CD4-positive, alpha-beta memory T cell (primary cell): Measurements from ENCODE around the gene AQP7. TPM values are rescaled to one million over a fixed set of nuclear protein-coding genes. Genes with fewer than 3 reads are reported as not detected.
"Not testable (repeated sequence)": the region's sequence is repeated elsewhere in the genome, so short reads cannot be mapped to it uniquely, and the experiment has no call there.

Experiments used
- CTCF ChIA-PET: fragments of 350-600 bp; sonication (Branson Sonifier 250); formaldehyde crosslinking; loops from one replicate; lab custom pipeline; 2021; ENCODE audit warnings: inconsistent platforms; ENCODE audit not compliant: partially characterized antibody; lab: Charles Lee
- POLR2A ChIA-PET: fragments of 350-600 bp; sonication (Branson Sonifier 250); formaldehyde crosslinking; loops from one replicate; lab custom pipeline; 2021; ENCODE audit not compliant: partially characterized antibody; lab: Charles Lee
- DNase-seq, 5 donors: peaks; one replicate each; pipeline versions ENCODE4 v3.0.0 to v3.0.0-alpha.2; 2020 to 2022; ENCODE audit warnings: mixed read lengths in 1 of 5
- H3K27ac ChIP-seq: one replicate; pipeline ENCODE4 v1.7.0; 2013; ENCODE audit warnings: low read depth, low read length
- H3K27me3 ChIP-seq: 2 replicates; pipeline ENCODE4 v1.7.0; 2013; ENCODE audit warnings: mild to moderate bottlenecking, low read length, moderate library complexity; ENCODE audit not compliant: insufficient read depth
- H3K36me3 ChIP-seq: 2 replicates; pipeline ENCODE4 v1.7.0; 2013; ENCODE audit warnings: mild to moderate bottlenecking, low read length, moderate library complexity; ENCODE audit not compliant: insufficient read depth
- H3K4me1 ChIP-seq: 2 replicates; pipeline ENCODE4 v1.7.0; 2013; ENCODE audit warnings: mild to moderate bottlenecking, low read length, moderate library complexity; ENCODE audit not compliant: insufficient read depth
- H3K4me3 ChIP-seq, 2 donors: one replicate each; pipeline ENCODE4 v1.7.0; 2013; ENCODE audit warnings: low read length in 2 of 2, mild to moderate bottlenecking in 1 of 2
- H3K9me3 ChIP-seq, 2 donors: one replicate each; pipeline ENCODE4 v1.7.0; 2013; ENCODE audit warnings: low read length in 2 of 2, control low read depth in 1 of 2; ENCODE audit not compliant: control insufficient read depth in 1 of 2
- H3K27ac Mint-ChIP-seq, 7 donors: one replicate each; pipeline ENCODE4 v1.8.0; 2020 to 2021; ENCODE audit warnings: mixed read lengths in 7 of 7, mild to moderate bottlenecking in 6 of 7, inconsistent platforms in 3 of 7, moderate library complexity in 3 of 7
- H3K27me3 Mint-ChIP-seq, 2 donors: one replicate each; pipeline ENCODE4 v1.8.0; 2020 to 2021; ENCODE audit warnings: mixed read lengths in 2 of 2
- H3K36me3 Mint-ChIP-seq, 2 donors: one replicate each; pipeline ENCODE4 v1.8.0; 2020 to 2021; ENCODE audit warnings: mixed read lengths in 2 of 2, inconsistent platforms in 1 of 2, mild to moderate bottlenecking in 1 of 2
- H3K4me1 Mint-ChIP-seq, 4 donors: one replicate each; pipeline ENCODE4 v1.8.0; 2020 to 2021; ENCODE audit warnings: mixed read lengths in 4 of 4, mild to moderate bottlenecking in 1 of 4
- H3K4me3 Mint-ChIP-seq, 8 donors: one replicate each; pipeline ENCODE4 v1.8.0; 2020 to 2021; ENCODE audit warnings: mixed read lengths in 8 of 8, mild to moderate bottlenecking in 7 of 8, moderate library complexity in 6 of 8, inconsistent platforms in 3 of 8
- H3K9me3 Mint-ChIP-seq, 8 donors: one replicate each; pipeline ENCODE4 v1.8.0; 2020 to 2021; ENCODE audit warnings: mixed read lengths in 8 of 8, mild to moderate bottlenecking in 5 of 8, inconsistent platforms in 3 of 8, moderate library complexity in 1 of 8
- intact Hi-C: fragments of 100-400 bp; cut with micrococcal nuclease; formaldehyde crosslinking; loops from one replicate; pipeline ENCODE4 v1.15.1; 2023
- polyA plus RNA-seq, 2 donors: library from polyadenylated mRNA; unstranded; fragments of 300-500 nt; fragmentation: Illumina TruSeq; gene quantifications; one replicate each; pipeline ENCODE4 v1.2.3, GENCODE V29; 2021
- total RNA-seq, 2 experiments: library from RNA; stranded (reverse); gene quantifications; one replicate each; pipeline ENCODE4 v1.2.3, GENCODE V29; 2021

AQP7 gene
- total and polyA plus RNA-seq, 4 experiments from 2014 or later, result 0.30 to 0.81 TPM; not detected in 2

DNA sequence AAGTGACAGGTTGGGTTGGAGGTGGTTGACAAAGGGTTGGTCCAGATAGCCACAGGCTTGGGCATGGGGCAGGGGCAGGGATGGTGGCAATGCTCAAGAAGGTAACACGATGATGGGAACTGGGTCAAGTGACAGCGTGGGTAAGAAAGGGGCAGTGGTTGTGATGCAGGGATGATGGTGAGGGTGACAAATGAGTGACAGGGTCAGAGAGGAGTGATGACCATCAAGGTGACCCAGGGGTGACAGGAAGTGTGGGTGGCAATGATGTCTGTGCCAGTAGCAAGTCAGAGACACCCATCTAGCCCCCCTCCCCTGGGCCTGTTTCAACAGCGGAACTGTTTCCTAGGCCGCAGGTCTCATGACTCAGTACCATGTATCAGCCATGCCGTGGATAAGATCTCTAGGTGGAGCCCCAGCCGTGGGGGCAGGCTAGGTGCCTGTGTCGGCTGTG is 24.5 kb upstream of the AQP7 start:
- H3K27ac ChIP-seq, result no peak overlapping the region
- no peaks in the 10 kb centered on the region for H3K27me3 ChIP-seq
- H3K36me3 ChIP-seq, result no peaks in the 10 kb centered on the region
- POLR2A ChIA-PET, result no interaction called here
- Mint-ChIP-seq H3K4me3 (no peak overlapping the region), H3K9me3 (no peaks in the 10 kb centered on the region), H3K4me1 (peaks cover 0 to 11% (median 6%) of the 10 kb centered on the region in 4 donors), H3K36me3 (no peaks in the 10 kb centered on the region), H3K27ac (peak overlapping the region in 6 of 7 donors; percentile 8 to 91 (median 60)), H3K27me3 (no peaks in the 10 kb centered on the region)
- intact Hi-C loops, result no loop called here
- H3K9me3 ChIP-seq, result no peaks in the 10 kb centered on the region
- peak in 4 of 5 donors; percentile 13 to 62 (median 27) for DNase-seq
- CTCF ChIA-PET, result interaction anchor here (1.2 kb wide), 1 partner anchor 11 kb away, joined by 8 read pairs; no protein-coding TSS in a partner anchor
- H3K4me3 ChIP-seq, result no peak overlapping the region
- H3K4me1 ChIP-seq, result no peaks in the 10 kb centered on the region

DNA sequence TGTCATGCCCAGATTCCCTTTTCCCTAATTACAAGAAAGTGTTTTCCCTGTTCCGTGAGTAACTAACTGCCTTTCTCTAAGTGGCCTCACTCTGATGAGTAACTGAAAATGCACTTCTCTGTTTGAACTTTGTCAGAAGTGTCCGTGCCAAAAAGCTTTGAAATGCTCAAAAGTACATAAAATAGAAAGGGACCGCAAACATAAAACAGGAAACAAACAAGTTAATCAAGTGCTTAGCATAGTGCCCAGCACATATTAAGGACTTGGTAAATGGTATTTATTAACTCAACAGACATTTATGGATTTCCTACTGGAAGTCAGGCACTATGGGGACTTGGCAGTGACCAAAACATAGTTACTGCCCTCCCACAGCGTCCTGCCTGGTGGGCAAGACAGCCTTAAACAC is 22.8 kb upstream of the AQP7 start:
- H3K36me3 ChIP-seq, result no peaks in the 10 kb centered on the region
- POLR2A ChIA-PET, result interaction anchor here (0.7 kb wide), 1 partner anchor 8 kb away, joined by 4 read pairs; no protein-coding TSS in a partner anchor
- peaks cover 5 to 15% (median 9%) of the 10 kb centered on the region in 4 donors for H3K4me1 Mint-ChIP-seq
- H3K27me3 Mint-ChIP-seq, result no peaks in the 10 kb centered on the region
- H3K27ac ChIP-seq, result no peak overlapping the region
- H3K27ac Mint-ChIP-seq, result peak overlapping the region in 2 of 7 donors; percentile 19 to 62
- no peak for DNase-seq
- H3K4me3 Mint-ChIP-seq, result no peak overlapping the region
- H3K36me3 Mint-ChIP-seq, result no peaks in the 10 kb centered on the region
- CTCF ChIA-PET, result no interaction called here
- no peaks in the 10 kb centered on the region for H3K27me3 ChIP-seq
- intact Hi-C loops, result no loop called here
- no peak overlapping the region for H3K4me3 ChIP-seq
- peaks cover under 1% of the 10 kb centered on the region for H3K4me1 ChIP-seq
- H3K9me3 Mint-ChIP-seq, result peaks cover 0 to 2% (median 0%) of the 10 kb centered on the region in 8 donors
- no peaks in the 10 kb centered on the region for H3K9me3 ChIP-seq

DNA sequence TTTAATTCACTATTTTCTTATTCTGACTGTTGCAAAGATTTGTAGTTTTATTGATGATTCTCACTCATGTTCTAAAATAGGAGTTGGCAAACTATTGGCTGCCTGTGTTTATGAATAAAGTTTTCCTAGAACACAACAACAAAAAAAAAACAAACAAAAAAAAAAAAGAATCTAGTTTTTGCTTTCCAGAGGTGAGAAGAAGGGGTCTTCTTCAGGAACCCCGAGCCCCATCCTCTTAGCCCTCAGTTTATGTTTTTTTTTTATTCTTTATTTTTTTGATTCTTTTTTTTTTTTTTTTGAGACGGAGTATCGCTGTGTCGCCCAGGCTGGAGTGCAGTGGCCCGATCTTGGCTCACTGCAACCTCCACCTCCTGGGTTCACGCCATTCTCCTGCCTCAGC is 22.1 kb upstream of the AQP7 start:
- DNase-seq, H3K4me3 Mint-ChIP-seq, H3K27ac Mint-ChIP-seq, H3K27ac ChIP-seq, H3K9me3 Mint-ChIP-seq, intact Hi-C loops, H3K27me3 Mint-ChIP-seq, H3K4me3 ChIP-seq, H3K36me3 Mint-ChIP-seq, H3K27me3 ChIP-seq, H3K9me3 ChIP-seq, H3K36me3 ChIP-seq, H3K4me1 ChIP-seq, CTCF ChIA-PET: not testable (repeated sequence)
- POLR2A ChIA-PET, result interaction anchor here (0.7 kb wide), 1 partner anchor 9 kb away, joined by 4 read pairs; no protein-coding TSS in a partner anchor
- peaks cover 5 to 20% (median 11%) of the 10 kb centered on the region in 4 donors for H3K4me1 Mint-ChIP-seq

DNA sequence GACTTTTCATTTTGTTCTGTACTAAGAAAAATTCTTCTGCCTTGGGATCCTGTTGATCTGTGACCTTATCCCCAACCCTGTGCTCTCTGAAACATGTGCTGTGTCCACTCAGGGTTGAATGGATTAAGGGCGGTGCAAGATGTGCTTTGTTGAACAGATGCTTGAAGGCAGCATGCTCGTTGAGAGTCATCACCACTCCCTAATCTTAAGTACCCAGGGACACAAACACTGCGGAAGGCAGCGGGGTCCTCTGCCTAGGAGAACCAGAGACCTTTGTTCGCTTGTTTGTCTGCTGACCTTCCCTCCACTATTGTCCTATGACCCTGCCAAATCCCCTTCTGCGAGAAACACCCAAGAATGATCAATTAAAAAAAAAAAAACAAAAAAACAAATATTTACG is 21.7 kb upstream of the AQP7 start:
- POLR2A ChIA-PET, result not testable (repeated sequence)
- peaks cover 5 to 24% (median 13%) of the 10 kb centered on the region in 4 donors for H3K4me1 Mint-ChIP-seq

DNA sequence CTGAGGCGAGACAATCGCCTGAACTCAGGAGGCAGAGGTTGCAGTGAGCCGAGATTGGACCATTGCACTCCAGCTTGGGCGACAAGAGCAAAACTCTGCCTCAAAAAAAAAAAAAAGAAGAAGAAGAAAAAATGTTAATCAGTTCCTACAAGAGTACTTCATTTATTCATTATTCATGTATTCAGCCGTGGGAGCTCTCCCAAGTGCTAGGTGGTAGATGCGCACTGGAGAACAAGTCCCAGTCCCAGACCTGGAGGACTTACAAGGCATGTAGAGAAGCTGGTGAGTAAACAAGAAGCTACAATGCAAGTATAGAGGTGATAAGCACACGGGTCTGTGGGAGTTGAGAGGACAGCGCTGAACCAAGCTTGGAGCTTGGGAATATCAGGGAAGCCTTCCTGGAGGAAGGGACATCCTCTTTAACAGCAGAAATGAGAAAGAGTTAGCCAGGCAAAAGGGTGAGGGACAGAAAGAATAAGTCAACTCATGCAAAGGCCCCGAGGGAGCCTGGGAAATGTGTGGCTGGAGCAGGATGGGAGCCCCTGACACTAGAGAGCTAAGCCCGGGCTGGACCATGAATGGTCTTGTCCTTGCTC is 17.4 kb upstream of the AQP7 start:
- Histone ChIP-seq H3K36me3 (no peaks in the 10 kb centered on the region), H3K9me3 (no peaks in the 10 kb centered on the region), H3K4me1 (peaks cover 44% of the 10 kb centered on the region), H3K27me3 (no peaks in the 10 kb centered on the region), H3K4me3 (no peak overlapping the region), H3K27ac (no peak overlapping the region)
- CTCF ChIA-PET, result interaction anchor here (1.2 to 12.5 kb wide), 3 partner anchors 16 to 41 kb away, joined by 3 to 345 read pairs (median 6); partner anchors contain the start of gene AQP3
- no peak overlapping the region for H3K4me3 Mint-ChIP-seq
- no peaks in the 10 kb centered on the region for H3K27me3 Mint-ChIP-seq
- H3K4me1 Mint-ChIP-seq, result peaks cover 28 to 54% (median 47%) of the 10 kb centered on the region in 4 donors
- H3K9me3 Mint-ChIP-seq, result peaks cover 0 to 2% (median 0%) of the 10 kb centered on the region in 8 donors
- H3K36me3 Mint-ChIP-seq, result no peaks in the 10 kb centered on the region
- POLR2A ChIA-PET, result interaction anchor here (0.9 to 1.9 kb wide), 3 partner anchors 21 to 54 kb away, joined by 4 to 9 read pairs (median 4); partner anchors contain the start of genes AQP3 and NOL6
- H3K27ac Mint-ChIP-seq, result peak overlapping the region in 5 of 7 donors; percentile 43 to 82 (median 68)
- intact Hi-C loops, result loop anchor here (5.0 kb wide), 1 partner anchor 397 kb away; the partner anchor contains the start of gene UBE2R2
- DNase-seq, result no peak

More for the DNA sequence above, 21.7 kb upstream of the AQP7 start:
- H3K4me3 Mint-ChIP-seq, H3K27me3 Mint-ChIP-seq, CTCF ChIA-PET, H3K27ac ChIP-seq, intact Hi-C loops, H3K9me3 ChIP-seq, H3K4me1 ChIP-seq, H3K27me3 ChIP-seq, H3K9me3 Mint-ChIP-seq, H3K4me3 ChIP-seq, H3K36me3 ChIP-seq, H3K27ac Mint-ChIP-seq, H3K36me3 Mint-ChIP-seq, DNase-seq: not testable (repeated sequence)

DNA sequence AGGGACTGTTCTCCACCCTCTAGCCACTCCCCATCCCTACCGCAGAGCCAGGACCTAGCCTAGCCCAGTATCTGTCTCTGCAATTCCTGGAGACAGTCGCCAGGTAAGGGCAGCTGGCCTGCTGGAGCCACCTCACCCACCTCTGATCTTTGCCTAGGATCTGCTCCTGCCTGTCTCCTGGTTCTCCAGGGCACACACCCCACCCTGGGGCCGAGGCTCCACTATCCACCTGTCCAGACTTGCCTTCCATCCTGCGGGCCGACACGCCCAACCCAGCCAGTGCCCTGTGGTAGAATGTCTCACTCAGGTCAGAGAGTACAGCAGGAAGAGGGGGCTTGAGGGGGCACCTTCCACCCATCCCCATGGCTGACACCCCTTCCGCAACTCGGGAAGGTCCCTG is 15.7 kb upstream of the AQP7 start:
- no peaks in the 10 kb centered on the region for H3K27me3 Mint-ChIP-seq
- POLR2A ChIA-PET, result interaction anchor here (1.2 to 6.7 kb wide), 5 partner anchors 22 to 55 kb away, joined by 4 to 219 read pairs (median 64); partner anchors contain the start of genes AQP3 and NOL6
- H3K4me3 ChIP-seq, result no peak overlapping the region
- no peaks in the 10 kb centered on the region for H3K36me3 Mint-ChIP-seq
- peak overlapping the region; percentile 38 to 99 (median 98) for H3K27ac Mint-ChIP-seq
- intact Hi-C loops, result loop anchor here (5.0 kb wide), 1 partner anchor 399 kb away; the partner anchor contains the start of gene UBE2R2
- DNase-seq, result no peak
- CTCF ChIA-PET, result interaction anchor here (1.4 to 12.5 kb wide), 4 partner anchors 15 to 55 kb away, joined by 4 to 345 read pairs (median 75); partner anchors contain the start of genes AQP3 and NOL6
- peaks cover 54% of the 10 kb centered on the region for H3K4me1 ChIP-seq
- peak overlapping the region; percentile 65 for H3K27ac ChIP-seq
- no peaks in the 10 kb centered on the region for H3K36me3 ChIP-seq
- peaks cover 36 to 66% (median 56%) of the 10 kb centered on the region in 4 donors for H3K4me1 Mint-ChIP-seq
- peak overlapping the region in 5 of 8 donors; percentile 24 to 53 (median 38) for H3K4me3 Mint-ChIP-seq
- no peaks in the 10 kb centered on the region for H3K27me3 ChIP-seq
- H3K9me3 ChIP-seq, result no peaks in the 10 kb centered on the region
- peaks cover 0 to 2% (median 0%) of the 10 kb centered on the region in 8 donors for H3K9me3 Mint-ChIP-seq

GRCh38 chr9:33416996-33417395 is 14.6 kb upstream of the AQP7 start:
- no peaks in the 10 kb centered on the region for H3K27me3 Mint-ChIP-seq
- intact Hi-C loops, result loop anchor here (5.0 kb wide), 1 partner anchor 400 kb away; the partner anchor contains the start of gene UBE2R2

More at GRCh38 chr9:33416996-33417395, 14.6 kb upstream of the AQP7 start:
- peaks cover 0 to 2% (median 0%) of the 10 kb centered on the region in 8 donors for H3K9me3 Mint-ChIP-seq
- peaks cover 54% of the 10 kb centered on the region for H3K4me1 ChIP-seq
- H3K36me3 ChIP-seq, result no peaks in the 10 kb centered on the region
- ChIA-PET POLR2A (interaction anchor here (0.8 to 6.7 kb wide), 9 partner anchors 16 to 127 kb away, joined by 3 to 219 read pairs (median 58); partner anchors contain the start of genes AQP3, NFX1 and NOL6), CTCF (interaction anchor here (1.1 to 12.5 kb wide), 9 partner anchors 14 to 207 kb away, joined by 3 to 345 read pairs (median 37); partner anchors contain the start of genes AQP3, AQP7, NFX1 and NOL6)
- peak overlapping the region; percentile 92 to 99 (median 98) for H3K27ac Mint-ChIP-seq
- peak overlapping the region; percentile 65 for H3K27ac ChIP-seq
- no peaks in the 10 kb centered on the region for H3K9me3 ChIP-seq
- H3K4me3 ChIP-seq, result peak overlapping the region in 1 of 2 donors; percentile 50
- H3K36me3 Mint-ChIP-seq, result no peaks in the 10 kb centered on the region
- peak; percentile 44 to 73 (median 53) for DNase-seq
- no peaks in the 10 kb centered on the region for H3K27me3 ChIP-seq
- H3K4me1 Mint-ChIP-seq, result peaks cover 36 to 66% (median 57%) of the 10 kb centered on the region in 4 donors
- H3K4me3 Mint-ChIP-seq, result peak overlapping the region; percentile 62 to 92 (median 85)
